Endodermal cell (in vitro differentiated cells): ENCODE data around the gene PAN3. TPM values are rescaled to one million over a fixed set of nuclear protein-coding genes. Genes with fewer than 3 reads are reported as not detected.

Experiments
- DNase-seq: peaks from one replicate; pipeline ENCODE4 v3.0.0-alpha.2; 2017
- H3K27ac ChIP-seq: 2 replicates; pipeline ENCODE4 v1.5.1; 2013; ENCODE audit warnings: mild to moderate bottlenecking, low read depth, low read length, moderate library complexity
- H3K27me3 ChIP-seq: 2 replicates; pipeline ENCODE4 v1.6.1; 2013; ENCODE audit warnings: mild to moderate bottlenecking, low read length, moderate library complexity; ENCODE audit not compliant: insufficient read depth, control insufficient read depth, poor library complexity, severe bottlenecking
- H3K36me3 ChIP-seq: 2 replicates; pipeline ENCODE4 v1.7.0; 2013; ENCODE audit warnings: mild to moderate bottlenecking, low read length, moderate library complexity; ENCODE audit not compliant: control insufficient read depth, insufficient read depth
- H3K4me1 ChIP-seq: one replicate; pipeline ENCODE4 v1.7.0; 2013; ENCODE audit warnings: low read length; ENCODE audit not compliant: control insufficient read depth, insufficient read depth
- H3K4me3 ChIP-seq: 2 replicates; pipeline ENCODE4 v1.5.1; 2013; ENCODE audit warnings: mild to moderate bottlenecking, low read length, moderate library complexity
- H3K9ac ChIP-seq: 2 replicates; pipeline ENCODE4 v1.6.1; 2013; ENCODE audit warnings: mild to moderate bottlenecking, low read length, moderate library complexity; ENCODE audit not compliant: poor library complexity, severe bottlenecking; ENCODE audit errors: extremely low read depth
- H3K9me3 ChIP-seq: 2 replicates; pipeline ENCODE4 v1.6.1; 2013; ENCODE audit warnings: mild to moderate bottlenecking, low read length, moderate library complexity; ENCODE audit not compliant: control insufficient read depth
- H3K27ac Mint-ChIP-seq: 2 replicates; pipeline ENCODE4 v1.8.0; 2020; ENCODE audit warnings: mixed read lengths
- H3K27me3 Mint-ChIP-seq: 2 replicates; pipeline ENCODE4 v1.8.0; 2021; ENCODE audit warnings: mild to moderate bottlenecking, mixed read lengths; ENCODE audit not compliant: insufficient read depth
- H3K36me3 Mint-ChIP-seq: 2 replicates; pipeline ENCODE4 v1.8.0; 2020; ENCODE audit warnings: low read depth, mixed read lengths
- H3K4me1 Mint-ChIP-seq: 2 replicates; pipeline ENCODE4 v1.8.0; 2020; ENCODE audit warnings: mixed read lengths
- H3K4me3 Mint-ChIP-seq: 2 replicates; pipeline ENCODE4 v1.8.0; 2020; ENCODE audit warnings: mild to moderate bottlenecking, moderate library complexity, mixed read lengths
- H3K9me3 Mint-ChIP-seq: 2 replicates; pipeline ENCODE4 v1.8.0; 2020; ENCODE audit warnings: mild to moderate bottlenecking, mixed read lengths
- WGBS, 2 experiments: methylation state at CpG; one replicate each; pipeline versions ENCODE4 v1.1.5 to v1.1.7; 2013; ENCODE audit warnings: missing lambda C conversion rate in 2 of 2, mixed read lengths in 1 of 2; ENCODE audit not compliant: insufficient coverage in 1 of 2, insufficient read length in 1 of 2; 5-methylcytosine and 5-hydroxymethylcytosine counted together
- total RNA-seq, 2 donors: library from RNA; stranded (reverse); fragmentation: NEBNext Ultra II Directional in 1 of 2; extraction: Animal tissue kit (Norgen Biotek cat#: 25700) in 1 of 2; gene quantifications; 2 replicates in 1 of 2; 3 replicates in 1 of 2; pipeline ENCODE4 v1.2.1, GENCODE V29; 2021
- TF ChIP-seq, protein P1 (sequence below): fragments of 200-600 bp; sonication (generic); conservative IDR thresholded peaks from 2 replicates; pipeline ENCODE4 v1.5.0; 2021; ENCODE audit warnings: antibody characterized with exemption, mild to moderate bottlenecking

The PAN3 gene
- total RNA-seq, 2 donors from 2014 or later, result 73.5 to 73.8 TPM

DNA sequence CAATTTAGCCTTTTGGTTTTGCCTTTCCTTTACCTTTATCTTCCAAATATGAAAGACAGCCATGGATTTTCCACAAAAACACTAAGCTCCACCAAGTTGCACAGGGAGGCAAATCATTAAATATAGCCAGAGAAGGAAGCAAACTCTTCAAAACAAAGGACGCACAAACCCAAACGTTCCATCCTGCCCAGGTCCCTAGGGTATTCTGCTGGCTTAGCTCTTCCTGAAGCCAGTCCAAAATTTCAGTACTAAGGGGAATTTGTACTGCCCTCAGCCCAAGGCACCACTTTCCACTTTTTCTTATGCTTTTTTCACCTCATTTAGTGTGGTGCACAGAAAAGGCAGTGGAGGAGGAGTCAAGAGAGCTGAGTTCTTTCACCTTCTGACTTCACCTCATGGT, 186.7 kb downstream of the PAN3 start:
- Histone ChIP-seq H3K27me3 (no peaks in the 10 kb centered on the region), H3K27ac (no peak overlapping the region), H3K36me3 (no peaks in the 10 kb centered on the region), H3K4me3 (no peak overlapping the region), H3K4me1 (peaks cover 24% of the 10 kb centered on the region), H3K9me3 (no peaks in the 10 kb centered on the region), H3K9ac (no peak overlapping the region)
- WGBS, 2 experiments, result 95% methylated on average over 2 of the region's 2 CpGs; no CpG with 5 or more reads in 1 of the 2 experiments
- Mint-ChIP-seq H3K4me1 (peaks cover 22% of the 10 kb centered on the region), H3K27ac (no peak overlapping the region), H3K9me3 (peaks cover 11% of the 10 kb centered on the region), H3K27me3 (peaks cover 4% of the 10 kb centered on the region), H3K4me3 (no peak overlapping the region), H3K36me3 (no peaks in the 10 kb centered on the region)
- TF ChIP-seq, protein P1, sequence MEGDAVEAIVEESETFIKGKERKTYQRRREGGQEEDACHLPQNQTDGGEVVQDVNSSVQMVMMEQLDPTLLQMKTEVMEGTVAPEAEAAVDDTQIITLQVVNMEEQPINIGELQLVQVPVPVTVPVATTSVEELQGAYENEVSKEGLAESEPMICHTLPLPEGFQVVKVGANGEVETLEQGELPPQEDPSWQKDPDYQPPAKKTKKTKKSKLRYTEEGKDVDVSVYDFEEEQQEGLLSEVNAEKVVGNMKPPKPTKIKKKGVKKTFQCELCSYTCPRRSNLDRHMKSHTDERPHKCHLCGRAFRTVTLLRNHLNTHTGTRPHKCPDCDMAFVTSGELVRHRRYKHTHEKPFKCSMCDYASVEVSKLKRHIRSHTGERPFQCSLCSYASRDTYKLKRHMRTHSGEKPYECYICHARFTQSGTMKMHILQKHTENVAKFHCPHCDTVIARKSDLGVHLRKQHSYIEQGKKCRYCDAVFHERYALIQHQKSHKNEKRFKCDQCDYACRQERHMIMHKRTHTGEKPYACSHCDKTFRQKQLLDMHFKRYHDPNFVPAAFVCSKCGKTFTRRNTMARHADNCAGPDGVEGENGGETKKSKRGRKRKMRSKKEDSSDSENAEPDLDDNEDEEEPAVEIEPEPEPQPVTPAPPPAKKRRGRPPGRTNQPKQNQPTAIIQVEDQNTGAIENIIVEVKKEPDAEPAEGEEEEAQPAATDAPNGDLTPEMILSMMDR, result no peak
- no peak for DNase-seq

DNA sequence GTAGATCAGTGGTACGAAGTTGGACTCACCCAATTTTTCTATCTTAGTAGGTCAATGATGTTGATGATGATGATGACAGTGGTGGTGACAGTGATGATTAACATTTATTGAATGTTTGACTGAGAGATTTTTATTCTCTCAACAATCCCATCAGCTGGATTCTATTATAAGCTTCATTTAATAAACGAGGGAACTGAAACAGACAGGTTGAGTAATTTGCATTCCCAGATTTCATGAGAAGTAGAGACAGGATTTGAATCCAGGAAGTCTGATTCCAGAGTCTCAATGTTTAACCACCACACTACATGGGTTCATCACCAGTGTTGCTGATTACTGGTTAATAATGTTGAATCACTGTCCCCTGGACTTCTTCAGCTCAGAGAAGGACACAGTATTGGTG, 187.7 kb downstream of the PAN3 start:
- TF ChIP-seq, protein P1, result no peak
- peaks cover 19% of the 10 kb centered on the region for H3K4me1 Mint-ChIP-seq
- peaks cover 4% of the 10 kb centered on the region for H3K27me3 Mint-ChIP-seq

DNA sequence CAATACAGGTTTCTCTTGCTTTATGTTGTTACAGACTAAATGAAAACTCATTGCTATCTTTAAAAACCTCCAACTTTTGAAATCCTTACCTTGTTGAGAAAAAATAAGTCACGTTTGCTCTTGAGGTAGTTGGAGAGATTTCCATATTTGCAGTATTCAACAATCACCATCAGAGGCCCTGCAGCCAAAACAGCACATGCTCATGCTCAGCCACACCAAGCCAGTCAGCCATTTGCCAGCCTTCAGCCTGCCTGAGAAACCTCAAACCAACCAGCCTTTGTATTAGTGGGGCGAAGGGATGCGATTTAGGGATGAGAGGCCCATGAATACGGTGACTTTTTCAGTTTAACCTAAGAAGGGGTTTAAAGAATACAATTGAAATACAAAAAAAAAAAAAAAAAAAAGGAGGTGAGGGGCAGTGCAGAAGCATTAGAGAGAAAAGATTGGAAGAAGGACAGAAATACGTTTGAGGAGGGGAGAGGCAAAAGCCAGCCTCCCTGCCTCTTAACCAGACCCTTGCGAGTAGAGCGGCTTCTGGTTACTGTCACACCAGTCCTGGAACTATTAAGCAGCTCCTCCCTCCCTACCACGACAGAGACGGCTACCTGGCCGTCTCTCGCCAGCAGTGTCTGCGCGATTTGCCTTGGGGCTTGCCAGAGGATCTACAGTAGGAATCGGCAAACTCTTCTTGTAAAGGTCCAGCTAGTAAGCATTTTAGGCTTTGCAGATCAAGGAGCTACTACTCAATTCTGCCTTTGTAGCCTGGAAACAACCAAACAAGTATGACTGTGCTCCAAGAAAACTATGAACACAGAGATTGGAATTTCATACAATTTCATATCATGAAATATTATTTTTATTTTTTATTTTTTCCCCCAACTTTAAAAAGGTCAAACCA, 189.3 kb downstream of the PAN3 start:
- TF ChIP-seq, protein P1, result no peak
- Histone ChIP-seq H3K36me3 (no peaks in the 10 kb centered on the region), H3K27me3 (no peaks in the 10 kb centered on the region), H3K4me1 (peaks cover 7% of the 10 kb centered on the region), H3K27ac (no peak overlapping the region), H3K4me3 (no peak overlapping the region), H3K9ac (no peak overlapping the region), H3K9me3 (no peaks in the 10 kb centered on the region)
- Mint-ChIP-seq H3K36me3 (no peaks in the 10 kb centered on the region), H3K4me3 (no peak overlapping the region), H3K9me3 (peaks cover 11% of the 10 kb centered on the region), H3K4me1 (peaks cover 10% of the 10 kb centered on the region), H3K27ac (no peak overlapping the region), H3K27me3 (peaks cover 4% of the 10 kb centered on the region)
- WGBS, 2 experiments, result 93 to 98% methylated on average over 8 to 14 of the region's 14 CpGs
- no peak for DNase-seq

More for the DNA sequence above, 187.7 kb downstream of the PAN3 start:
- DNase-seq, result no peak
- Histone ChIP-seq H3K27me3 (no peaks in the 10 kb centered on the region), H3K9ac (no peak overlapping the region), H3K27ac (no peak overlapping the region), H3K4me3 (no peak overlapping the region), H3K4me1 (peaks cover 20% of the 10 kb centered on the region), H3K36me3 (no peaks in the 10 kb centered on the region), H3K9me3 (no peaks in the 10 kb centered on the region)
- Mint-ChIP-seq H3K9me3 (peaks cover 11% of the 10 kb centered on the region), H3K36me3 (no peaks in the 10 kb centered on the region), H3K4me3 (no peak overlapping the region), H3K27ac (no peak overlapping the region)
- 67 to 95% methylated on average over 1 of the region's 2 CpGs for WGBS, 2 experiments
